ENCODE results near the gene COL6A3. TPM values are rescaled to one million over a fixed set of nuclear protein-coding genes. Genes with fewer than 3 reads are reported as not detected.

Gene COL6A3
- total RNA-seq, 6 experiments from 2014 or later, result 409 to 759 (median 458) TPM

DNA sequence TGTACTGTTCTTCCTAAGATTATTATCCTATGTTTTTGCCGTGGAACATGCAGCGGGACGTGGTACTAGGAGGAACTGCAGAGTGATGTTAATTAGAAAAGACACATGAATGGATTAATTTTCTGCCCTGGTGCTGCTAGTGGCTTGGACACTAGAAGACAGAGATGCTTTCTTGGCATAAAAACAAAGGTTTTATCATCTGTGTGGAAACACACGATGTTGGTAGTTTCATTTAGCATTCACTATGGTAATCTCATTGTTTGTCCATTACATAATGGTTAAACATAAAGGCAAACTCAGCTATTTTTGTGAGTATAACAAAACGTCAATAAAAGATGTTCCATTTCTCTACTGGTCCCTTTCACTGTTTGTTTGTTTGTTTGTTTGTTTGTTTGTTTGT, 22.8 kb downstream of the COL6A3 start:
- no peak overlapping the region; the same call in 1 of the 2 replicates for H3K4me3 Mint-ChIP-seq
- H3K9me3 Mint-ChIP-seq, result no peaks in the 10 kb centered on the region
- peaks cover 79% of the 10 kb centered on the region for H3K36me3 Mint-ChIP-seq (ENCODE audit: low read depth)

DNA sequence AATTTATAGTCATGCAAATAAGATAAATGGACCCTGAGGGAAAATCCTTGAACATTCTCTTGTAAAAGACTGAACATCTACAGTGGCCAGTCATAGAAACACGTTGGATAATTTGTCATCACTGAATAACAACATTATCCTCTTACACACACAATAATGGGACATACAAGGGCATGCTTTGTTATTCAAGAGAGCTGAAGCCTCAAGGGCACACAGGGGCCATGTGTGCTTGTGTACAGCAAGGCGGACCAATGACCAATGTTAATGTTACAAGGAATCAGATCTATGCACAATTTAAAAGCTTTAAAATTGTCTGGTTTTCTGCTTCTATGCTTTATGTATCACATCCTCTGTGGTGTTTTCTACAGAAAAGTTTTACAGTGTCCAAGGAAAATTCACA, 23.7 kb downstream of the COL6A3 start:
- peaks cover 83% of the 10 kb centered on the region for H3K4me1 Mint-ChIP-seq (ENCODE audit: low read depth)
- H3K36me3 Mint-ChIP-seq (ENCODE audit: low read depth), result peaks cover 77% of the 10 kb centered on the region
- no peak for DNase-seq
- peaks cover 12% of the 10 kb centered on the region for H3K27me3 Mint-ChIP-seq (ENCODE audit: insufficient read depth)
- no peak overlapping the region for H3K4me3 Mint-ChIP-seq
- H3K9me3 Mint-ChIP-seq, result no peaks in the 10 kb centered on the region
- TF ChIP-seq, protein P1, sequence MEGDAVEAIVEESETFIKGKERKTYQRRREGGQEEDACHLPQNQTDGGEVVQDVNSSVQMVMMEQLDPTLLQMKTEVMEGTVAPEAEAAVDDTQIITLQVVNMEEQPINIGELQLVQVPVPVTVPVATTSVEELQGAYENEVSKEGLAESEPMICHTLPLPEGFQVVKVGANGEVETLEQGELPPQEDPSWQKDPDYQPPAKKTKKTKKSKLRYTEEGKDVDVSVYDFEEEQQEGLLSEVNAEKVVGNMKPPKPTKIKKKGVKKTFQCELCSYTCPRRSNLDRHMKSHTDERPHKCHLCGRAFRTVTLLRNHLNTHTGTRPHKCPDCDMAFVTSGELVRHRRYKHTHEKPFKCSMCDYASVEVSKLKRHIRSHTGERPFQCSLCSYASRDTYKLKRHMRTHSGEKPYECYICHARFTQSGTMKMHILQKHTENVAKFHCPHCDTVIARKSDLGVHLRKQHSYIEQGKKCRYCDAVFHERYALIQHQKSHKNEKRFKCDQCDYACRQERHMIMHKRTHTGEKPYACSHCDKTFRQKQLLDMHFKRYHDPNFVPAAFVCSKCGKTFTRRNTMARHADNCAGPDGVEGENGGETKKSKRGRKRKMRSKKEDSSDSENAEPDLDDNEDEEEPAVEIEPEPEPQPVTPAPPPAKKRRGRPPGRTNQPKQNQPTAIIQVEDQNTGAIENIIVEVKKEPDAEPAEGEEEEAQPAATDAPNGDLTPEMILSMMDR (IDR thresholded peaks at IDR 0.05), result no peak
- peak overlapping the region; percentile 83 for H3K27ac Mint-ChIP-seq

More for the DNA sequence above, 22.8 kb downstream of the COL6A3 start:
- TF ChIP-seq, protein P1 (IDR thresholded peaks at IDR 0.05), result no peak
- Mint-ChIP-seq H3K27me3 (ENCODE audit: insufficient read depth) (peaks cover 12% of the 10 kb centered on the region), H3K27ac (peak overlapping the region; percentile 83), H3K4me1 (ENCODE audit: low read depth) (peaks cover 87% of the 10 kb centered on the region)
- no peak for DNase-seq

DNA sequence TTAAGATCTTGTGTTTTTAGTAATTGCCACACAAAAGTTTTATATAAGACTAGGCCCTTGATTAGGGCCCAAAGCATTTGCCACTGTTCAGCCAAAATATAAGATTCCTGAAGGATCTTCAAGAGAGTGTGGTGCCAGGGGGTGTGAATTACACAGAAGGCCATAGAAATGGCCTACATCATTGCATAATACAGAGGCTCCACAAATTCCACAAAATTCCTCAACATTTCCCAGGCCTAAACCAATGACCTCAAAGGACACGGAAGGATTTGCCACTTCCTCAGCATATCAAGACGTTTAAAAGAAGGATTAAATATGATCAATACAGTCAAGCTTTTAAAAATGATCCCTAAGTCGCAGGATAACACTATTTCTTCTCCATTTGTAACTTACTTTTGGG, 24.1 kb downstream of the COL6A3 start:
- H3K4me3 Mint-ChIP-seq, result no peak overlapping the region
- peaks cover 8% of the 10 kb centered on the region; the same call in 1 of the 2 replicates for H3K27me3 Mint-ChIP-seq (ENCODE audit: insufficient read depth)
- H3K4me1 Mint-ChIP-seq (ENCODE audit: low read depth), result peaks cover 83% of the 10 kb centered on the region
- H3K9me3 Mint-ChIP-seq, result no peaks in the 10 kb centered on the region
- no peak for DNase-seq
- TF ChIP-seq, protein P1 (IDR thresholded peaks at IDR 0.05), result no peak
- H3K27ac Mint-ChIP-seq, result peak overlapping the region; percentile 83
- H3K36me3 Mint-ChIP-seq (ENCODE audit: low read depth), result peaks cover 77% of the 10 kb centered on the region

DNA sequence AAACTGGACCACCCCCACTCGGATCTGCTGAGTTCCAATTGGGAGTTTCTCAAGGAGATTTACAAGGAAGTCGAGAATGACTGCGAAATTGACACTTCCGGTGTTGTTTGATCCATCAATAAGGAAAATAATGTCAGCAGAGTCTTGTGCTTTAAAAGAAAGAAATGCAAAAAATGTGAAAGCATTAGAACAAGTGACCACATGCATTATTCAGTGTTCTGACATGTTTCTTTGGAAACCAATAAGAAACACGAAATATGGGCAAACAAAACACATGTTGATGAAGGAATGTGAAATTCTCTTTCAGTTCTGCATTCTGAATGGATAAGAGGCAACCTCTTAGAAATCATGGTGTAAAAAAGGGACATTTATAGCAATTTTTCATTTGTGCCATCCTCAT, 25.9 kb downstream of the COL6A3 start:
- H3K4me3 Mint-ChIP-seq, result no peak overlapping the region

DNA sequence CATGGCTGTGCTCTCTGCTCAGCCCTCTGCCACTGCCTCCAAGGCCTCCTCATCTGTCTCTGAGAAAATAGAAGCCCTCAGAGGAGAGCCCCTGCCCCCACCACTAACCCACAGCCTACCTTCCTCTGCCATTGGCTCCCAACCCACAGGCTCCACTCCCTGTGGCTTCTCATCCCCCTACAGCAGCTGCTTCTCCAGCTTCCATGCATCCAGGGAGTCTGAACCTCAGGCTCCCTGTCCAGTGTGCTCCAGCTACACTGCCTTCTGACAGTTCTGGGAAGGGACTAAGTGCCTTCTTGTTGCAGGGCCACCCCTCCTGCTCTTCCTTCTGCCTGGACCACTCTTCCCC, 29.3 kb downstream of the COL6A3 start:
- peak overlapping the region; percentile 60 for H3K27ac Mint-ChIP-seq

More for the DNA sequence above, 25.9 kb downstream of the COL6A3 start:
- Mint-ChIP-seq H3K36me3 (ENCODE audit: low read depth) (peaks cover 70% of the 10 kb centered on the region), H3K9me3 (no peaks in the 10 kb centered on the region), H3K27me3 (ENCODE audit: insufficient read depth) (peaks cover 8% of the 10 kb centered on the region), H3K4me1 (ENCODE audit: low read depth) (peaks cover 75% of the 10 kb centered on the region), H3K27ac (peak overlapping the region; percentile 61)
- TF ChIP-seq, protein P1 (IDR thresholded peaks at IDR 0.05), result no peak
- no peak for DNase-seq

More for the DNA sequence above, 29.3 kb downstream of the COL6A3 start:
- TF ChIP-seq, protein P1 (IDR thresholded peaks at IDR 0.05), result no peak
- Mint-ChIP-seq H3K4me1 (ENCODE audit: low read depth) (peaks cover 48% of the 10 kb centered on the region), H3K27me3 (ENCODE audit: insufficient read depth) (peaks cover 24% of the 10 kb centered on the region), H3K9me3 (no peaks in the 10 kb centered on the region), H3K4me3 (no peak overlapping the region; the same call in 1 of the 2 replicates), H3K36me3 (ENCODE audit: low read depth) (peaks cover 69% of the 10 kb centered on the region)
- DNase-seq, result no peak

Measured in HFFc6 (cell line).